Gastrocnemius medialis (tissue), 4 donors: ENCODE measurements around the gene CLEC18A. TPM values are rescaled to one million over a fixed set of nuclear protein-coding genes. Genes with fewer than 3 reads are reported as not detected.
"Not testable (repeated sequence)": the region's sequence is repeated elsewhere in the genome, so short reads cannot be mapped to it uniquely, and the experiment has no call there.

Experiments used
- ATAC-seq, 2 donors: fragments of 150-250 bp; one replicate each; pipeline ENCODE4 v1.9.1; 2016
- DNase-seq, 2 donors: peaks; one replicate each; pipeline ENCODE4 v3.0.0-alpha.2; 2019
- H3K27ac ChIP-seq, 4 donors: fragments of 200-600 bp; sonication (generic); 1 replicate in 1 of 4; 2 replicates in 3 of 4; pipeline ENCODE4 v1.5.1; 2016 to 2018; ENCODE audit warnings: mild to moderate bottlenecking in 2 of 4, moderate library complexity in 1 of 4
- H3K27me3 ChIP-seq, 3 donors: fragments of 200-600 bp; sonication (generic) in 2 of 3; 1 replicate in 1 of 3; 2 replicates in 2 of 3; pipeline versions ENCODE4 v1.5.1 to v1.6.0; 2016 to 2019; ENCODE audit warnings: mild to moderate bottlenecking in 1 of 3, moderate library complexity in 1 of 3
- H3K36me3 ChIP-seq, 2 donors: fragments of 200-600 bp; sonication (generic) in 1 of 2; one replicate each; pipeline ENCODE4 v1.5.1; 2017 to 2018
- H3K4me1 ChIP-seq, 2 donors: fragments of 200-600 bp; sonication (generic) in 1 of 2; one replicate each; pipeline ENCODE4 v1.5.1; 2016 to 2017; ENCODE audit warnings: mild to moderate bottlenecking in 2 of 2
- H3K4me3 ChIP-seq, 4 donors: fragments of 200-600 bp; sonication (generic) in 3 of 4; 1 replicate in 1 of 4; 2 replicates in 3 of 4; pipeline ENCODE4 v1.5.1; 2016 to 2019; ENCODE audit warnings: mild to moderate bottlenecking in 2 of 4
- H3K9me3 ChIP-seq, 3 donors: fragments of 200-600 bp; sonication (generic) in 2 of 3; 1 replicate in 1 of 3; 2 replicates in 2 of 3; pipeline ENCODE4 v1.5.1; 2016 to 2019
- POLR2A ChIP-seq, 2 donors: fragments of 450-650 bp; IDR thresholded peaks; one replicate each; pipeline ENCODE4 v1.6.1; 2017; ENCODE audit warnings: antibody characterized with exemption in 2 of 2, mild to moderate bottlenecking in 2 of 2, moderate library complexity in 2 of 2
- in situ Hi-C, 4 donors: fragments of 200-750 bp; cut with MboI; loops; one replicate each; pipeline versions ENCODE4 v1.15.0 to v1.8.0; 2017; ENCODE audit warnings: low sequenced_read_pairs in 4 of 4
- intact Hi-C: fragments of 100-400 bp; cut with DNase I; formaldehyde crosslinking; loops from one replicate; pipeline ENCODE4 v1.15.1; 2023; ENCODE audit warnings: low total_unique reads
- total RNA-seq, 4 donors: library from RNA; depleted of rRNA; stranded (reverse); fragments of >200 nt; gene quantifications; one replicate each; pipeline versions ENCODE4 v1.1.0 to v1.2.3, GENCODE V29; 2016
- TF ChIP-seq, protein P1 (sequence below), 5 experiments: fragments of 450-650 bp in 3 of 5; fragments of 200-600 bp in 2 of 5; sonication (generic) in 2 of 5; IDR thresholded peaks in 4 of 5; conservative IDR thresholded peaks in 1 of 5; 1 replicate in 4 of 5; 2 replicates in 1 of 5; pipeline ENCODE4 v1.5.1; 2016 to 2019; ENCODE audit warnings: antibody characterized with exemption in 5 of 5, mild to moderate bottlenecking in 3 of 5, moderate library complexity in 3 of 5

CLEC18A gene
- total RNA-seq, result under 1 TPM in 1 of 4 donors, not detected in 3; 0.71 TPM

DNA sequence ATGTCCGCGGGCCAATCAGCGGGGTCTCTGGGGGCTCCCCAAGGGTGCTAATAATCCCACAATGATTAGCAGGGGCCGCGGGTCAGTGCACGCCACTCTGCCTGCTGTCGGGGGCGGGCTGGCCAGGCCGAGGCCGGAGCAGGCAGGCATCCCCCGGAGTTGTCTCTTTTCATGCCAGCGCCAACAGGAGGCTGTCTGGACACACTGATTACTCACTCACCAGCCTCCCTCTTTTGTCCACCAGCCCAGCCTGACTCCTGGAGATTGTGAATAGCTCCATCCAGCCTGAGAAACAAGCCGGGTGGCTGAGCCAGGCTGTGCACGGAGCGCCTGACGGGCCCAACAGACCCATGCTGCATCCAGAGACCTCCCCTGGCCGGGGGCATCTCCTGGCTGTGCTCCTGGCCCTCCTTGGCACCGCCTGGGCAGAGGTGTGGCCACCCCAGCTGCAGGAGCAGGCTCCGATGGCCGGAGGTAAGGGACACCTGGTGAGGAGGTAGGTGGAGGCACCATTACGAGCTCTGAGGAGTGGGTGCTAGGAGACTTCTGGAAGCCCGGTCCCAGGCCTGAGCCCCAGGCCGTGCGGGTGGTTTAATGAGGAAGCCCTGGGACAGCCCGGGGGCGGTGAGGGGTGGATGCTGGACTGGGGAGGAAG, at the start of gene CLEC18A:
Gene CLEC18A, plus strand, starts transcription at position 318 of the 655 bp plus-strand sequence. Its CDS starts 33 bp downstream, at position 351.
- intact Hi-C loops, ATAC-seq, H3K9me3 ChIP-seq, in situ Hi-C loops, H3K27me3 ChIP-seq, H3K4me3 ChIP-seq, H3K36me3 ChIP-seq, H3K27ac ChIP-seq, DNase-seq, H3K4me1 ChIP-seq: not testable (repeated sequence)

DNA sequence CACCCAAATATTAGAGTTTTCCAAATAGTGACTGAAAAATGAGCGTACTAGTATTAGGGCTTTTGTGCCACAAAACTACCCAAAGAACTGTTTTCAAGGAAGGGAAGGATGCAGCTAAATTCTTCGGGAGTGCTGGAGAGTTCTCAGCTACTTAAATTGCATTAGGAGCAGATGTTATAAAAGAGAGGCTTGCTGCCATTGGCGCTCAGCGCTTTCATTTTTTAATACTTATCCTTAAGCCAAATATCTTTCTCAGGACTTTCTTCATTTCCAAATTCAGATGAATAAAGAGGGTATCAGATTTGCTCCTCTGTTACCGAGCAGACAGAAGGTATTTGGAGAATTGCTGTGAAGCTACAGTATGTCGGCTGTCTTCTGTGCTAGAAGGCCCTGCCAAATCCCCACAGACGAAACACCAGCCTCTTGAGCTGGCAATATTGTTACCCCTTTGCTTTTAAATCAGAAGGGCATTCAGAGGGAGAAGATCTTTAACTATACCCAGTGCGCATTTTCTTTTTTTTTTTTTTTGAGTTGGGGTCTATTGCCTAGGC, 47.2 kb upstream of the CLEC18A start:
- Histone ChIP-seq H3K27me3 (no peaks in the 10 kb centered on the region), H3K9me3 (no peaks in the 10 kb centered on the region), H3K4me1 (no peaks in the 10 kb centered on the region), H3K36me3 (peaks cover 0 to 5% of the 10 kb centered on the region in 2 donors), H3K27ac (peak overlapping the region in 2 of 4 donors; percentile 35 to 41), H3K4me3 (no peak overlapping the region)
- in situ Hi-C loops, result no loop called here
- TF ChIP-seq POLR2A (IDR thresholded peaks at IDR 0.05), result no peak
- TF ChIP-seq, protein P1, sequence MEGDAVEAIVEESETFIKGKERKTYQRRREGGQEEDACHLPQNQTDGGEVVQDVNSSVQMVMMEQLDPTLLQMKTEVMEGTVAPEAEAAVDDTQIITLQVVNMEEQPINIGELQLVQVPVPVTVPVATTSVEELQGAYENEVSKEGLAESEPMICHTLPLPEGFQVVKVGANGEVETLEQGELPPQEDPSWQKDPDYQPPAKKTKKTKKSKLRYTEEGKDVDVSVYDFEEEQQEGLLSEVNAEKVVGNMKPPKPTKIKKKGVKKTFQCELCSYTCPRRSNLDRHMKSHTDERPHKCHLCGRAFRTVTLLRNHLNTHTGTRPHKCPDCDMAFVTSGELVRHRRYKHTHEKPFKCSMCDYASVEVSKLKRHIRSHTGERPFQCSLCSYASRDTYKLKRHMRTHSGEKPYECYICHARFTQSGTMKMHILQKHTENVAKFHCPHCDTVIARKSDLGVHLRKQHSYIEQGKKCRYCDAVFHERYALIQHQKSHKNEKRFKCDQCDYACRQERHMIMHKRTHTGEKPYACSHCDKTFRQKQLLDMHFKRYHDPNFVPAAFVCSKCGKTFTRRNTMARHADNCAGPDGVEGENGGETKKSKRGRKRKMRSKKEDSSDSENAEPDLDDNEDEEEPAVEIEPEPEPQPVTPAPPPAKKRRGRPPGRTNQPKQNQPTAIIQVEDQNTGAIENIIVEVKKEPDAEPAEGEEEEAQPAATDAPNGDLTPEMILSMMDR (IDR thresholded peaks at IDR 0.05 in 4 of 5, conservative IDR thresholded peaks at IDR 0.05 in 1 of 5), result no peak
- ATAC-seq (no peak), DNase-seq (no peak)
- intact Hi-C loops, result no loop called here

DNA sequence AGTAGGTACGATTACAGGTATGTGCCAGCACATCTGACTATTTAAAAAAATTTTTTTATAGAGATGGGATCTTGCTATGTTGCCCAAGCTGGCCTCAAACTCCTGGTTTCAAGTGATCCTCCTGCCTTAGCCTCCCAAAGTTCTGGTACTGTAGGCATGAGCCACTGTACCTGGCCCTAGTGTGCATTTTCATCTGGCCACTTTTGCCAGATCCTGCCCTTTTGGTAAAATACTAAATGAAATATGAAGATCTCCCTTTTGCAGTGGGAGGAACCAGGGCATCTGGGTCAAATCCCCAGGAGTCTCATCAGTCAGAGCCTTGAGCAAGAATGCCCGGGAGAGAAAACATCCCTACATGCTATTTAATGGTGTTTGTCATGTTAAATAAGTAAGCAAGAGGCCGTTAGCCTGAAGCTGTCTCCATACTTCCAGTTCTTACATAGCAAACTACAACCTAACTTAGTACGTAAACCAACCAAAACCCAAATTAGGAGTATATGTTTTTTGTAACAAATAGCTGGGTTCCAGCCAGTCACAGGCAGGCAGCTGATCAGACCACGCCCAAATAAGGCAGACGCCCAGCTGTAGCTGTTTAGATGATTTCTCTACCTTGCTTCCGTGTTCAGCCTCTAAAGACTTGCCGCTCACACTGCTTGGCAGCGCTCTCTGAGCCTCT, 46.5 kb upstream of the CLEC18A start:
- no peak for TF ChIP-seq POLR2A (IDR thresholded peaks at IDR 0.05)
- TF ChIP-seq, protein P1 (IDR thresholded peaks at IDR 0.05 in 4 of 5, conservative IDR thresholded peaks at IDR 0.05 in 1 of 5), result no peak
- H3K9me3 ChIP-seq, result no peaks in the 10 kb centered on the region
- in situ Hi-C loops, result no loop called here
- ATAC-seq, result no peak
- peaks cover 0 to 10% of the 10 kb centered on the region in 2 donors for H3K36me3 ChIP-seq
- H3K4me3 ChIP-seq, result no peak overlapping the region
- H3K27me3 ChIP-seq, result no peaks in the 10 kb centered on the region
- no peak for DNase-seq
- intact Hi-C loops, result no loop called here
- H3K27ac ChIP-seq, result peak overlapping the region in 1 of 4 donors; percentile 35
- H3K4me1 ChIP-seq, result no peaks in the 10 kb centered on the region

DNA sequence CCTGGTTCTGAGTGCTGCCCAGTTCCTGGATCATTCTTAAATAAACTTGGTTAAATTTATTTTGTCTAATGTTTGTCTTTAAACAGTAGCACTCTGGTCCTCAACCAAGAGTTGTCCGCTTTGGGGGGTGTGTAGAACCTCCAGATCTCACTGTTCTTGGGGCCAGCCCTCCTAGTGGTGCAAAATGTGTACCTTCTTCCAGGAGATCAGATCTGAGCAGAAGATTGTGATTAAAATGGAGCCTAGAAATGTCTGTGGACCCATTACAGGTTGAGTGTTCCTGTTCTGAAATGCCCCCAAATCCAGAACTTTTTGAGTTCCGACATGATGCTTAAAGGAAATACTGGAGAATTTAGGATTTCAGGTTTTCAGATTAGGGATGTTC, 46.0 kb upstream of the CLEC18A start:
- Histone ChIP-seq H3K4me1 (no peaks in the 10 kb centered on the region), H3K27ac (no peak overlapping the region), H3K4me3 (no peak overlapping the region), H3K36me3 (peaks cover 0 to 10% of the 10 kb centered on the region in 2 donors), H3K27me3 (no peaks in the 10 kb centered on the region), H3K9me3 (no peaks in the 10 kb centered on the region)
- no peak for ATAC-seq
- intact Hi-C loops (no loop called here), in situ Hi-C loops (no loop called here)
- no peak for DNase-seq
- no peak for TF ChIP-seq POLR2A (IDR thresholded peaks at IDR 0.05)
- TF ChIP-seq, protein P1 (IDR thresholded peaks at IDR 0.05 in 4 of 5, conservative IDR thresholded peaks at IDR 0.05 in 1 of 5), result no peak

DNA sequence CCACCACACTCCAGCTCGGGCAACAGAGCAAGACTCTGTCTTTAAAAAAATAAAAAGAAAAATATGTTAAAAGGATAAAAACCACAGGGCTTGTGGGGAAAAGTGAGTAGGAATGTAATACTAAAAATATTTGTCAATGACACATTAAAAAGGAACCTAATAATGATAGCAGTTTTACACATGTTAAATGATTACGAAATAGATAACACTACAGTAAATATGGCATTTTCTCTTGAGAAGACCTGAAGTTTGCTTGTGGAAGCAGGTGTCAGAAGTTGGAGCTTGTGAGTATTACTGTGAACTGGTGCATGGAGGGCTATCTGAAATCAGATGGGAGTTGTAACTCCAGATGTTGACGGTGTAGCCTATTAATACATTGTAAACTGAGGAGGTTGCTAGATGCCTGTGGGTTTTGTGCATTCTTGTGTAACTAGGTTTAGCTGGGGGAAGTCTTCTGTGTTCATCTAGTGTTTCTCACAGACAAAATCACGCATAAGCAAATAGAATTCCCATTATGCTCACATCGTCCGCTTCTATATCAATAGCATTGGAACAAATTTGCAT, 44.2 kb upstream of the CLEC18A start:
- Histone ChIP-seq H3K27ac (no peak overlapping the region), H3K4me1 (no peaks in the 10 kb centered on the region), H3K9me3 (no peaks in the 10 kb centered on the region), H3K27me3 (no peaks in the 10 kb centered on the region), H3K36me3 (peaks cover 0 to 10% of the 10 kb centered on the region in 2 donors), H3K4me3 (no peak overlapping the region)
- intact Hi-C loops, result no loop called here
- ATAC-seq (peak; percentile 55 to 72), DNase-seq (no peak)
- in situ Hi-C loops, result no loop called here
- TF ChIP-seq POLR2A (IDR thresholded peaks at IDR 0.05), result no peak
- TF ChIP-seq, protein P1 (IDR thresholded peaks at IDR 0.05 in 4 of 5, conservative IDR thresholded peaks at IDR 0.05 in 1 of 5), result no peak
